ENCODE results near the gene TCF23. TPM values are rescaled to one million over a fixed set of nuclear protein-coding genes. Genes with fewer than 3 reads are reported as not detected.
"Not testable (repeated sequence)": the region's sequence is repeated elsewhere in the genome, so short reads cannot be mapped to it uniquely, and the experiment has no call there.

Gene TCF23
- total RNA-seq, 1 donor from 2014 or later = not detected

DNA sequence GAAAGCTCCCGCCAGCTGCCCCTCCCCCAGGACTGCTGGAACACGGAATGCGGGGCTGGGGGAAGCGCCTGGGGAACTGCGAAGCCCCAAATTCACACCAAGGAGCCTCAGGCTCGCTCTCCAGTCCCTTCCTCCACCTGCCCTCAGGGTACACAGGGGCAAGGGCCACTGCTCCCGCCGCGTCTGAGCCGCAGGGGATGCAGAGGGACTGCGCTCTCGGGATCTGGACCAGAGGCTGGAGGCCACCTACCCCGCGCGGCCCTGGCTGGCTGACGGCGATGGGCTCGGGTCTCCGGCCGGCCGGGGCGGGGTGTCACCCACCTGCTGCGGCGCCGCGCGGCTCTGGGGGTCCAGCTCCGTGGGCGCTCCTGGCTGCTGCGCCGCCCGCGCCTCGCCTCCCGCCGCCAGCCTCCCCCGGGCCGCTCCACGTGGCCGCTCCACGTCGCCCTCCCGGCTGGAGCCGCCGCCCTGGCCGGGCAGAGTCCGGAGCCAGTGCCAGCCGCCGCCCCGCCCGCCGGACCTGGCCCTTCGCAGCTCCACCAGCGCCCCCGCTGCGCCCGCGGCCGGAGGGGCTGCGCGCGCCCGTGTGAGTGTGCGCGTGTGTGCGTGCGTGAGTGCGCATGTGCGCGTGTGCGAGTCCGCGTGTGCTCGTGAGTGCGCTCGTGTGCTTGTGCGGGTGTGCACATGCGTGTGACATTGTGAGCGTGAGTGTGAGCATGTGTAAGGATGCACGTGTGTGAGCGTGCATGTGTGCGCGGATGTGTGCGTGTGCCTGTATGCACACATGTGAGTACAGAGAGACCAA, 30.1 kb upstream of the TCF23 start, which contains the start of gene CGREF1:
Gene CGREF1 (minus strand): TSS at position 604 of the 805 bp plus-strand sequence. CDS start 14,762 bp downstream, outside the sequence.
- DNase-seq (ENCODE audit: low read depth, low spot score) = peak; percentile 27
- Mint-ChIP-seq H3K27ac (ENCODE audit: unreplicated experiment) (no peak within 1 kb of the TSS), H3K36me3 (ENCODE audit: low read depth) (no peaks in the 10 kb centered on the region), H3K9me3 (no peaks in the 10 kb centered on the region), H3K4me3 (peak within 1 kb of the TSS; percentile 72), H3K27me3 (ENCODE audit: low read depth) (peaks cover 75% of the 10 kb centered on the region), H3K4me1 (peaks cover 15% of the 10 kb centered on the region)
- TF ChIP-seq, protein P1, sequence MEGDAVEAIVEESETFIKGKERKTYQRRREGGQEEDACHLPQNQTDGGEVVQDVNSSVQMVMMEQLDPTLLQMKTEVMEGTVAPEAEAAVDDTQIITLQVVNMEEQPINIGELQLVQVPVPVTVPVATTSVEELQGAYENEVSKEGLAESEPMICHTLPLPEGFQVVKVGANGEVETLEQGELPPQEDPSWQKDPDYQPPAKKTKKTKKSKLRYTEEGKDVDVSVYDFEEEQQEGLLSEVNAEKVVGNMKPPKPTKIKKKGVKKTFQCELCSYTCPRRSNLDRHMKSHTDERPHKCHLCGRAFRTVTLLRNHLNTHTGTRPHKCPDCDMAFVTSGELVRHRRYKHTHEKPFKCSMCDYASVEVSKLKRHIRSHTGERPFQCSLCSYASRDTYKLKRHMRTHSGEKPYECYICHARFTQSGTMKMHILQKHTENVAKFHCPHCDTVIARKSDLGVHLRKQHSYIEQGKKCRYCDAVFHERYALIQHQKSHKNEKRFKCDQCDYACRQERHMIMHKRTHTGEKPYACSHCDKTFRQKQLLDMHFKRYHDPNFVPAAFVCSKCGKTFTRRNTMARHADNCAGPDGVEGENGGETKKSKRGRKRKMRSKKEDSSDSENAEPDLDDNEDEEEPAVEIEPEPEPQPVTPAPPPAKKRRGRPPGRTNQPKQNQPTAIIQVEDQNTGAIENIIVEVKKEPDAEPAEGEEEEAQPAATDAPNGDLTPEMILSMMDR (conservative IDR thresholded peaks at IDR 0.05) = no peak

DNA sequence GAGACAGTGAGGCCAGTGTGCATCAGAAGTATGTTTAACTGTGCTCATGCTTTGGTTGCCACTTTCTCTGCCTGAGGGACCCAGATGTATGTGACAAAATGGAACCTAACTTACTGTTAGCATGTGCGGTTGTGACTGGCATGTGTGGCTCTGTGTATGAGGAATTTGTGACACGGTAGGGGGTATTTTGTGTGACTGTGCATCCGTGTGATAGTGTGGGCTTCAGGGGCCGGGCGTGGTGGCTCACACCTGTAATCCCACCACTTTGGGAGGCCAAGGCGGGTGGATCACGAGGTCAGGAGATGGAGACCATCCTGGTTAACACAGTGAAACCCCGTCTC, 29.5 kb upstream of the TCF23 start:
- H3K36me3 Mint-ChIP-seq (ENCODE audit: low read depth); H3K27ac Mint-ChIP-seq (ENCODE audit: unreplicated experiment); DNase-seq (ENCODE audit: low read depth, low spot score); H3K9me3 Mint-ChIP-seq: not testable (repeated sequence)
- Mint-ChIP-seq H3K27me3 (ENCODE audit: low read depth) (peaks cover 76% of the 10 kb centered on the region), H3K4me3 (peak overlapping the region; percentile 72), H3K4me1 (peaks cover 15% of the 10 kb centered on the region)

DNA sequence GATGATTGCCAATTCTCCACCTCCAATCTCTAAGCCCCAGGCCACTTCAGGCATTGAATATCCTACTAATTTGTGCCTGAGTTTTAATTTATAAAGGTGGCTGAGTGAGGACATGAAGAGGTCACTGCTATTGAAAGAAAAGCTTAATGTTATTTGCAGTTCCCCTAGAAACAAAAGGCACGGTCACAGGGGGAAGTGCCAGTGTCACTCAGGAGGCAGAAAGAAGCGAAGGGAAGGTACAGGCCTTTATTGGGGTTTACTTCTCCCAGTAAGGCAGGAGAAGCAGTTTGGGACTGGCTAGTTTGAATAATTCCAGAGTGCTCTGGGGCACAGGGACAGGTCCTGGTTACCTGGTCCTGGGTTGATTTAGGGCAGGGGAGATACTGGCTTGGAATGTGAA, 26.9 kb upstream of the TCF23 start:
- Mint-ChIP-seq H3K9me3 (no peaks in the 10 kb centered on the region), H3K36me3 (ENCODE audit: low read depth) (no peaks in the 10 kb centered on the region), H3K27ac (ENCODE audit: unreplicated experiment) (no peak overlapping the region), H3K27me3 (ENCODE audit: low read depth) (peaks cover 69% of the 10 kb centered on the region), H3K4me1 (peaks cover 15% of the 10 kb centered on the region), H3K4me3 (peak overlapping the region; percentile 45)
- no peak for DNase-seq (ENCODE audit: low read depth, low spot score)
- TF ChIP-seq, protein P1 (conservative IDR thresholded peaks at IDR 0.05) = no peak

DNA sequence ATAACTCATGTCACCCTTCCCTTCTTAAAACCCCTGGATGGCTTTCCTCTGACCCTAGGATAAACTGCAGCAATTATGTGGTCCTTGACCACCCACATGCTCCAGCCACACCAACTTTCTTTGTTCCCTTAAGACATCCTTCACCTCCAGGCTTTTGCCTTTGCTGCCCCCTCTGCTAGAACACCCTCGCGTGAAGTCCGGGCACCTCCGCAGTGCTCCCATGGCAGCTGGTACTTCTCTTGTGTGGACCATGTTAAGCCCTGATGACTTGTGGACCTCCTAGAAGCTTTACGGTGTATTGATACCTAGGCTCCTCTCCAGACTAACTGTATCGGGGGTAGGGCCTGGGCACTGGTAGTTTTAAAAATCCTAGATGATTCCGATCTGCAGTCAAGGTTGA, 26.0 kb upstream of the TCF23 start:
- H3K27me3 Mint-ChIP-seq (ENCODE audit: low read depth) = peaks cover 60% of the 10 kb centered on the region

DNA sequence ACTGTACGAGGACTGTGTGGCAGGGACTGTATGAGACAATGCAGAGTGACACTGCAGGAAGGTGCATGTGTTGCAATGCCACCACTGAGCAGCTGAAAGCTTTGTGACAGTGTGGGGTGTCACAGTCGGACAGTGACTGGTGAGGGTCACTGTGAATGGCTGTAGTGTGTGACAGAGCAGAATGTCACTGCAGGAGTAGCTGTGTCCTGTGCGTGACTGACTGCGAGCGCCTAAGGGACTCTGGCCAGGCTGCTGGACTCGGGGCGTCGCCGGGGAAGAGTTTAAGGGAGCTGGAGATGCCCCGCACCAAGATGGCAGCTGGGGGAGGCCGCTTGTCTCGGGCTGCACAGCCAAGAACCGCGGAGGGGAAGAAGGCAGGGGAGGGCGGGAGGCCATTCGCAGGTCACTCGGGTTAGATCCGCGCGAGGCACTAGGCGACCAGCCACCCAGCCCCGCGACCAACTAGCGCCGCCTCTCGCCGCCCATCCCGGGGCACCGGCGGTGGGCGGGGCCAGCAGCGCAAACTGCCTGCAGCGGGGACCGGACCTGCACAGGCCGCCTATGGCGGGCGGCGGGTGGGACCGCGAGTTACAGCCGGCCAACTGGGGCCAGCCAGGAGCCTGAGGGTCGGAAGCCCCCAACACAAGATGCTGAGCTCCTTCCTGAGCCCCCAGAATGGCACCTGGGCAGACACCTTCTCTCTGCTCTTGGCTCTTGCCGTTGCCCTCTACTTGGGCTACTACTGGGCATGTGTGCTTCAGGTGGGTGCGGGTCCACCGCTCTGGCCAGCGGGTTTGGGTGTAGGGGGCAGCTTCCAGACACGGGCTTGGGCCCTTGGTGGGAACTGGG, 25.3 kb upstream of the TCF23 start, which contains the start of gene ABHD1:
Gene ABHD1 (plus strand): TSS at position 514 of the 849 bp plus-strand sequence. CDS start 134 bp downstream, at position 648.
- Mint-ChIP-seq H3K4me3 (peak within 1 kb of the TSS; percentile 88), H3K9me3 (no peaks in the 10 kb centered on the region), H3K27ac (ENCODE audit: unreplicated experiment) (no peak within 1 kb of the TSS), H3K27me3 (ENCODE audit: low read depth) (peaks cover 53% of the 10 kb centered on the region), H3K36me3 (ENCODE audit: low read depth) (no peaks in the 10 kb centered on the region), H3K4me1 (peaks cover 11% of the 10 kb centered on the region)
- peak; percentile 44 for DNase-seq (ENCODE audit: low read depth, low spot score)
- TF ChIP-seq, protein P1 (conservative IDR thresholded peaks at IDR 0.05) = no peak

More for the DNA sequence above, 26.0 kb upstream of the TCF23 start:
- H3K4me1 Mint-ChIP-seq = peaks cover 15% of the 10 kb centered on the region
- TF ChIP-seq, protein P1 (conservative IDR thresholded peaks at IDR 0.05) = no peak
- H3K4me3 Mint-ChIP-seq = peak overlapping the region; percentile 88
- H3K9me3 Mint-ChIP-seq = no peaks in the 10 kb centered on the region
- no peaks in the 10 kb centered on the region for H3K36me3 Mint-ChIP-seq (ENCODE audit: low read depth)
- no peak overlapping the region for H3K27ac Mint-ChIP-seq (ENCODE audit: unreplicated experiment)
- DNase-seq (ENCODE audit: low read depth, low spot score) = no peak

Data from neural crest cell (in vitro differentiated cells).